Esophagus muscularis mucosa (tissue), 4 donors: ENCODE results near the gene MEIS2. TPM values are rescaled to one million over a fixed set of nuclear protein-coding genes. Genes with fewer than 3 reads are reported as not detected.

Experiments
- DNase-seq: peaks from one replicate; pipeline ENCODE4 v3.0.0-alpha.2; 2017; ENCODE audit errors: extremely low spot score
- H3K27ac ChIP-seq, 4 donors: fragments of 200-600 bp; sonication (generic); replicated peaks in 1 of 4; 1 replicate in 3 of 4; 2 replicates in 1 of 4; pipeline ENCODE4 v1.5.1; 2016 to 2019; ENCODE audit warnings: mild to moderate bottlenecking in 1 of 4
- H3K27me3 ChIP-seq, 4 donors: fragments of 200-600 bp; sonication (generic); one replicate each; pipeline versions ENCODE4 v1.5.1 to v1.6.0; 2016 to 2019
- H3K36me3 ChIP-seq, 4 donors: fragments of 200-600 bp; sonication (generic); one replicate each; pipeline ENCODE4 v1.5.1; 2016 to 2019
- H3K4me1 ChIP-seq, 4 donors: fragments of 200-600 bp; sonication (generic); one replicate each; pipeline ENCODE4 v1.5.1; 2016 to 2019
- H3K4me3 ChIP-seq, 4 donors: fragments of 200-600 bp; sonication (generic); 1 replicate in 2 of 4; 2 replicates in 2 of 4; pipeline ENCODE4 v1.5.1; 2016 to 2019; ENCODE audit warnings: mild to moderate bottlenecking in 4 of 4, moderate library complexity in 1 of 4
- H3K9me3 ChIP-seq, 4 donors: fragments of 200-600 bp; sonication (generic); 1 replicate in 3 of 4; 2 replicates in 1 of 4; pipeline ENCODE4 v1.5.1; 2016 to 2019
- EP300 ChIP-seq: sonication (generic); formaldehyde crosslinking; IDR thresholded peaks from one replicate; pipeline ENCODE4 v1.6.1; 2017; ENCODE audit warnings: antibody characterized with exemption
- POLR2A ChIP-seq: fragments of 450-650 bp; IDR thresholded peaks from one replicate; pipeline ENCODE4 v1.6.1; 2017; ENCODE audit warnings: antibody characterized with exemption, moderate library complexity, mild to moderate bottlenecking, low read depth
- POLR2AphosphoS5 ChIP-seq, 2 donors: sonication (generic); formaldehyde crosslinking; IDR thresholded peaks; one replicate each; pipeline ENCODE4 v1.6.1; 2017; ENCODE audit warnings: antibody characterized with exemption in 2 of 2
- WGBS: methylation state at CpG from one replicate; pipeline ENCODE4 v1.1.5; 2018; 5-methylcytosine and 5-hydroxymethylcytosine counted together
- intact Hi-C: fragments of 100-400 bp; cut with DNase I; formaldehyde crosslinking; loops from one replicate; pipeline ENCODE4 v1.15.1; 2023
- total RNA-seq, 4 donors: library from RNA; depleted of rRNA; stranded (reverse); fragments of >200 nt; gene quantifications; one replicate each; pipeline versions ENCODE4 v1.1.0 to v1.2.1, GENCODE V29; 2016
- TF ChIP-seq, protein P1 (sequence below), 3 experiments: fragments of 200-600 bp in 2 of 3; fragments of 450-650 bp in 1 of 3; sonication (generic) in 2 of 3; IDR thresholded peaks; one replicate each; pipeline ENCODE4 v1.5.1; 2017 to 2019; ENCODE audit warnings: antibody characterized with exemption in 3 of 3, mild to moderate bottlenecking in 2 of 3, moderate library complexity in 1 of 3

Gene MEIS2
- total RNA-seq, 4 donors from 2014 or later: 53.8 to 106 (median 63.3) TPM

DNA sequence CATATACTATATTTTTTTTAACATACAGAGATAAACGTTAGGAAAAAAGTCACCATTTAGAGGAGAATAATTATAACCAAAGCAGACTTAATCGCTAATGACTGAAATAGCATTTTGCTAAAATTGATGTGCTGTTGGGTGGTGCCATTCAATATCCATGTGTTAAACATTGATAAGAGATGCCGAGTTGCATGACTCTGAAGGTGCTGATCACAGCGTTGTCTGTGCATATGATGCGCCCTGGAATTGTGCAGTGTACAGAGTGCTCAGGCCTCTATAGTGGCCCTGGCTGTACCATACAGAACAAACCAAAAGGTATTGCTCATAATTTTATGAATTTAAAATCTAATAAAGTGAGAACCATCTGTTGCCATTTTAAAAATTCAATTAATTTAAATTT is 168.3 kb downstream of the MEIS2 start:
- DNase-seq: no peak
- Histone ChIP-seq H3K4me1 (peaks cover 0 to 32% (median 20%) of the 10 kb centered on the region in 4 donors), H3K27ac (no peak overlapping the region), H3K4me3 (no peak overlapping the region), H3K36me3 (peaks cover 0 to 14% (median 0%) of the 10 kb centered on the region in 4 donors), H3K27me3 (no peaks in the 10 kb centered on the region), H3K9me3 (no peaks in the 10 kb centered on the region)
- TF ChIP-seq EP300 (no peak), POLR2AphosphoS5 (IDR thresholded peaks at IDR 0.05) (no peak), POLR2A (no peak)
- TF ChIP-seq, protein P1, sequence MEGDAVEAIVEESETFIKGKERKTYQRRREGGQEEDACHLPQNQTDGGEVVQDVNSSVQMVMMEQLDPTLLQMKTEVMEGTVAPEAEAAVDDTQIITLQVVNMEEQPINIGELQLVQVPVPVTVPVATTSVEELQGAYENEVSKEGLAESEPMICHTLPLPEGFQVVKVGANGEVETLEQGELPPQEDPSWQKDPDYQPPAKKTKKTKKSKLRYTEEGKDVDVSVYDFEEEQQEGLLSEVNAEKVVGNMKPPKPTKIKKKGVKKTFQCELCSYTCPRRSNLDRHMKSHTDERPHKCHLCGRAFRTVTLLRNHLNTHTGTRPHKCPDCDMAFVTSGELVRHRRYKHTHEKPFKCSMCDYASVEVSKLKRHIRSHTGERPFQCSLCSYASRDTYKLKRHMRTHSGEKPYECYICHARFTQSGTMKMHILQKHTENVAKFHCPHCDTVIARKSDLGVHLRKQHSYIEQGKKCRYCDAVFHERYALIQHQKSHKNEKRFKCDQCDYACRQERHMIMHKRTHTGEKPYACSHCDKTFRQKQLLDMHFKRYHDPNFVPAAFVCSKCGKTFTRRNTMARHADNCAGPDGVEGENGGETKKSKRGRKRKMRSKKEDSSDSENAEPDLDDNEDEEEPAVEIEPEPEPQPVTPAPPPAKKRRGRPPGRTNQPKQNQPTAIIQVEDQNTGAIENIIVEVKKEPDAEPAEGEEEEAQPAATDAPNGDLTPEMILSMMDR (IDR thresholded peaks at IDR 0.05): no peak
- intact Hi-C loops: no loop called here
- WGBS: 91% methylated on average over 5 of the region's 5 CpGs

DNA sequence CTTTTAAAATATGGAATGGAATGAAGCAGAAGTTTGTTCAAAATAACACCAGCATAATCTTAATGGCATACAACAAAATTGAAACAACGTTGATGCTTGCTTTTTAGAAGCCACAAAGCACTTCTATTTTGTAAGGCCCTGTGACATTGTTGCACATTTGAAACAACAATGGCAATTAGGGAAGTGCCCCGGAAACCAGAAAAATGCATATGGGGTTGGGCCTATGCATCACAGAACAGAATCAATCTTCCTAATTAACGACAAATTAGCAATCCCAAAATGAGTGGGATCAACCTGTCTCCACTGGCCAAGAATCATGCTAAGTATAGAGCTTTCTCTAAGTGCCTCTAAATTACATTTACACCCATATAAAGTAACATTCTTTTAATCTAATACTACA is 168.9 kb downstream of the MEIS2 start:
- Histone ChIP-seq H3K27me3 (no peaks in the 10 kb centered on the region), H3K4me3 (no peak overlapping the region), H3K27ac (no peak overlapping the region), H3K4me1 (peaks cover 2 to 38% (median 24%) of the 10 kb centered on the region in 4 donors), H3K36me3 (peaks cover 0 to 14% (median 0%) of the 10 kb centered on the region in 4 donors), H3K9me3 (no peaks in the 10 kb centered on the region)
- no peak for DNase-seq
- TF ChIP-seq POLR2AphosphoS5 (IDR thresholded peaks at IDR 0.05): no peak
- TF ChIP-seq, protein P1 (IDR thresholded peaks at IDR 0.05): no peak
- intact Hi-C loops: no loop called here
- 75% methylated on average over 3 of the region's 3 CpGs for WGBS

DNA sequence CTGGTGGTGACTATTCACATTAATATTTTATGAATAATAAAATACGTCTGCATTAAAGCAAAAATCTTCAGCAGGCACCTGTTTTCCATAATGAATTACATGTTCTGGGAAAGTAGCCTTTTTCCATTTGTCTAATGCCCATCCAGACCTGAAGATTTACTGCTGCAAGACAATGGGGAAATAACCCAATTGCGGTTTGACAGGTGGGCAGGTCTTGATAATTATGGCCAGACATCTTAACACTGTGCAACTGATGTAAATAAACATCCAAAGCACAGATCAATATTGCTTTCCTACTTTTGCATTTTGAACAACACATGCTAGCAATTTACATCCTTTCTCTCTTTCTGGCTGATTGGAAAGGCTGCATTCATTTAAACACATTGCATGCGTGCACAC is 173.9 kb downstream of the MEIS2 start:
- Histone ChIP-seq H3K9me3 (no peaks in the 10 kb centered on the region), H3K4me1 (peaks cover 14 to 47% (median 28%) of the 10 kb centered on the region in 4 donors), H3K36me3 (peaks cover 0 to 14% (median 0%) of the 10 kb centered on the region in 4 donors), H3K4me3 (no peak overlapping the region), H3K27ac (no peak overlapping the region), H3K27me3 (no peaks in the 10 kb centered on the region)
- intact Hi-C loops: no loop called here
- TF ChIP-seq POLR2A: no peak
- 74% methylated on average over 3 of the region's 3 CpGs for WGBS
- no peak for DNase-seq

DNA sequence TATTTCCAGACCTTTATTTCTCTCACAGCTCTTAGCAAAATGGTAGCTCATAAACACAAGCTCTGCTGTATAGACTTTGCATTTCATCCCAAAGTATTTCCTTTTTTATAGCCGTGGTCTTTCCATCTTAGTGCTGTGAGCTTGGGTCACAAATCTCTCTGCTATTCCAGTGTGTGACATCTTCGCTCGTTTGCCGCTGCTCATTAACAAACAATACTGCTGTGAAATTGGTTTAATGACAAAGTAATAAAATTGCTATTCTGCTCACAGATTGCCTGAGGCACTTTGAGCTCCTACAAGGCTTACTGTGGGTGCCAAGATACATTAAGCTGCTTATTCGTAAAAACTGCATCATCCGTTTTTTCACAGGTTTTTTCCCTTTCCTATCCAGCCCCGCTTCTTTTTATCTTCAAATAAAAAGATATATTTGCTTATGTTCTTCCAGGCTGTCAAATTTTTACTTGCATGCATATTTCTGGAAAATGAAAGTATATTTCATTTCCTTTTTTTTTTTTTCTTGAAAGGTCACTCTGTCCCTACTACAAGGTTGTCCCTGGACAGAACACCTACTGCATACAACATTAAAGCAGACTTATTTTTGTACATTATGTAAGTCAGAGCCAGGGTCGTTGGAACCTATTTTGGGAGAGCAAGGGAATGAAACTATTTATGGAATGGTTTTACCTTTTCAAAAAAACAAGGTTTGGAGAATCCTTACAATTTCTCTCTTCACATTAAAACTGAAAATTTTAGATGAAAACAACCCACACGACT is 174.5 kb downstream of the MEIS2 start:
- TF ChIP-seq, protein P1 (IDR thresholded peaks at IDR 0.05): no peak
- TF ChIP-seq POLR2AphosphoS5 (IDR thresholded peaks at IDR 0.05) (no peak), EP300 (no peak), POLR2A (no peak)
- DNase-seq: no peak
- H3K4me1 ChIP-seq: peaks cover 14 to 47% (median 28%) of the 10 kb centered on the region in 4 donors
- H3K27me3 ChIP-seq: no peaks in the 10 kb centered on the region
- H3K27ac ChIP-seq: no peak overlapping the region
- WGBS: 68% methylated on average over 9 of the region's 9 CpGs
- intact Hi-C loops: no loop called here
- no peak overlapping the region for H3K4me3 ChIP-seq
- H3K36me3 ChIP-seq: peaks cover 0 to 14% (median 0%) of the 10 kb centered on the region in 4 donors
- no peaks in the 10 kb centered on the region for H3K9me3 ChIP-seq

DNA sequence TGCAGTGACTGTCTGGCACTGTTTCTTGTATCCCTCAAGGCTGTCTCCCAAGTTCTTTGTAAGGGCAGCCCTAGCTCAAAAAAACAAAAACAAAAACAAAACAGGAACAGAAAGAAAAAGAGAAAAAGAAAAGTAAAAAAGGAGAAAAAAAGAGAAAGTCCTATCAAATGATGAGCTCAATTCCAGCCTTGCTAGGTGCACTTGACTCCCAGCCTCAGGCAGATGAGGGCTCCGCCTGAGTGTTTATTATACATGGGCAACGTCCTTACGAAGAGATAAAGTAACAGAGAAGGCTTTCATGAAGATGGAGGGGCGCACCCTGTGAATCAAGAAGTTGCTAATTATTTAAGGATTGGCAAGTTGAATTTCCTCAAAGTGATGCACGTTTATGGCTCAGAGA is 175.3 kb downstream of the MEIS2 start:
- H3K27ac ChIP-seq: no peak overlapping the region
- H3K36me3 ChIP-seq: peaks cover 0 to 14% (median 0%) of the 10 kb centered on the region in 4 donors
- DNase-seq: no peak
- no peak for TF ChIP-seq POLR2A
- no peak for TF ChIP-seq POLR2AphosphoS5 (IDR thresholded peaks at IDR 0.05)
- TF ChIP-seq, protein P1 (IDR thresholded peaks at IDR 0.05): no peak
- TF ChIP-seq EP300: no peak
- H3K4me1 ChIP-seq: peaks cover 14 to 47% (median 28%) of the 10 kb centered on the region in 4 donors
- intact Hi-C loops: no loop called here
- no peaks in the 10 kb centered on the region for H3K27me3 ChIP-seq
- no peak overlapping the region for H3K4me3 ChIP-seq
- no peaks in the 10 kb centered on the region for H3K9me3 ChIP-seq
- 76% methylated on average over 5 of the region's 5 CpGs for WGBS
